ENCODE results near the gene TMEM244.

TMEM244 gene

GRCh38 chr6:129801909-129802308 is 59.2 kb downstream of the TMEM244 start:
- DNase-seq = no peak

DNA sequence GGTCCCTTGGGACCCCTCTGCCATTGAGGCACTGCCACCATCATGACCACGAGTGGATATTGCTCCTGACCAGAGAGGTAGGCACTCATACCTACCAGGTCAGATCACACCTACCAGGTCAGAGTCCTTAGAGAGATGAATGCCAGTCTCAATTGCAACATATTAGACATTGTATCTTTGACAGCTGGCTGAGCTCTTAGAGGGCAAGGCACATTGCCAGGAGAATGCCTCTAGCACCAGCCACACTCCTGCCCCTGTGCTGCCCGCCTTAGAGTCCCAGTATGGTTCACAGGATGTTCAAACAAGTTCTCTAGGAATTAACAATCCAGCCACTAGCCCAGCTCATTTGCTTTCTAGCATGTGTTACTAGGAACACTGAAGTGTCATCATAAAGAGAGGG is 65.9 kb downstream of the TMEM244 start:
- DNase-seq = no peak

DNA sequence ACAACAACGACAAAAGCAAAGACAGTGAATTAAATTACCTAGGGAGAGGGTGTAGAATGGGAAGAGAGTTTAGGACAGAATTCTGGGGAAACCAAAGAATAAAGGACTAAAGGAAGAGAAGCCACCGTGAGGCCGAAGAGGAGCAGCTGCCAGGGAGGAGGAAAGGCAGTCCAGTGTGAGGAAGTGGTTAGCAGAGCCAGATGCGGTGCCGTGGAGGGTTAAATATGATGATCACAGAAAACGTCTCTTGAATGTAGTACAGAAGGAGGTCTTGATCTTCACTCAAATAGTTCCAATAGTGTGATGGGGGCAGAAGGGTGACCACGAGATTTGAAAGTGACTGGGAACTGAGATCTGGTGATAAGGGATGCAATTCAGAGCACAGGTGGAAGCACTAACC is 67.7 kb downstream of the TMEM244 start:
- no peak for DNase-seq

GRCh38 chr6:129792049-129792448 is 69.1 kb downstream of the TMEM244 start:
- DNase-seq = no peak

DNA sequence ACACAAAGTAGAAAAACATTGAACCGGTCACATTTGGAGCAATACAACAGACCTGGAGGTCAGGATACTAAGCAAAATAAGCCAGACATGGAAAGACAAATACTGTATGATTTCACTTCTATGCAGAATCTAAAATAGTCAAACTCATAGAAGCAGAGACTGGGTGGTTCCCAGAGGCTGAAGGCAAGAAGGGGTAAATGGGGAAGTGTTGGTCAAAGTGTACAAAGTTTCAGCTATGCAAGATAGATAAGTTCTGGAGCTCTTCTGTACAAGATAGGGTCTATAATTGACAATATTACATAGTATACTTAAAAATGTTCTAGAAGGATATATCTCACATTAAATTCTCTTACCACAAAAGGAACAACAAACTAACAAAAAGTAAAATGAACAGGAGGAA is 70.3 kb downstream of the TMEM244 start:
- no peak for DNase-seq

DNA sequence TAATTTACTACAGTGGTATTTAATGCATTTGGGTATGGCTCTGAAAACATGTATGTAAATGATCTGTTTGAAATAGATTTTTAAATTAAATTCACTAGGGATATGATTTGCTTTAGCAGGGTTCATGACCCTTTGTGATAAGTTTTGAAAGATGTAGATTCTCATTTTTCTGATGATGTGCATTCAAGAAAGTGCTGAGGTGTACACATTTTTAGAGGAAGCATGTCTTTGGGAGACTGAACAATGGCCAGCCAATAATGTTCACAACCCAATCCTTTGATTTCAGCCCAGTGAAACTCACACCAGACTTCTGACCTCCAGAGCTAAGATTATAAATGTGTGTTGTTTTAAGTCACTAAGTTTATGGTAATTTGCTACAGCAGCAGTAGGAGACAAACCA is 71.1 kb downstream of the TMEM244 start:
- no peak for DNase-seq

GRCh38 chr6:129787816-129788215 is 73.3 kb downstream of the TMEM244 start:
- DNase-seq = no peak

- DNase-seq = no peak
Measured at GRCh38 chr6:129786548-129786947, 74.6 kb downstream of the TMEM244 start.

- DNase-seq = no peak
Measured at GRCh38 chr6:129785756-129786135, 75.4 kb downstream of the TMEM244 start.

DNA sequence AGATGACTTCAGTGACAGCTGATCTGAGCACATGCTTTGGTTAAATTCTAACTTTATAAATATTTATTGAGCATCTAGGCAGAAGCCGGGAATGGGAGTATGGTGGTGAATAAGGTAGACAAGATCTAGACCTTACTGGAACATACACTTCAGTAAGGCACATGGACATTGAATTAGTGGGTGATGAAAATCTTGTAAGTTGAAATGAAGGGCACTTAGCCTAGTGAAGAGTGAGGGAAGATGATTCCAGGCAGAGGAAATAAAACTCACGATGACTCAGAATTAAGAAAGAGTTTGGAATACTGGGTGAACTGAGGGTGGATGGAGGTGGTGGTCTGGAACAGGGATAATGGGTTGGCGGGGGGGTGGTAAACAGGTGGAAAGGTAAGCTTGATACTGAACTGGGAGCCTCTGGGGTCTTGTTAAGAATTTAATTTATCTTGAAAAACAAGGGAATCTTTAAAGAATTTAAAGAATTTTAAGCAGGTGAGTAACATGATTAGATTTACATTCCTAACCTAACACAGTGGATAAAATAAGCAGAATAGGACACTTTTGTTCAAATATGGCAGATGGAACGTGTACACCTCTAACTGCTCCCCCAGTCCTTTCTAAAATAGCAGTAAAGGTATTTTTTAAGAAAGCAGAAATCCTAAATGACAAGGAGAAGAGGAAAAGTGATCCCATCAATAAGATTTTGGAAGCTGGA is 75.9 kb downstream of the TMEM244 start:
- no peak for DNase-seq

Data from hematopoietic multipotent progenitor cell treated with erythropoietin and hydrocortisone succinate and interleukin-3 and kit ligand, for 8 days (in vitro differentiated cells).